ENCODE data around the gene MBNL1. TPM values are rescaled to one million over a fixed set of nuclear protein-coding genes. Genes with fewer than 3 reads are reported as not detected.

MBNL1 gene
- total and polyA plus RNA-seq, 3 donors from 2014 or later, result 36.5 to 167 (median 145) TPM

DNA sequence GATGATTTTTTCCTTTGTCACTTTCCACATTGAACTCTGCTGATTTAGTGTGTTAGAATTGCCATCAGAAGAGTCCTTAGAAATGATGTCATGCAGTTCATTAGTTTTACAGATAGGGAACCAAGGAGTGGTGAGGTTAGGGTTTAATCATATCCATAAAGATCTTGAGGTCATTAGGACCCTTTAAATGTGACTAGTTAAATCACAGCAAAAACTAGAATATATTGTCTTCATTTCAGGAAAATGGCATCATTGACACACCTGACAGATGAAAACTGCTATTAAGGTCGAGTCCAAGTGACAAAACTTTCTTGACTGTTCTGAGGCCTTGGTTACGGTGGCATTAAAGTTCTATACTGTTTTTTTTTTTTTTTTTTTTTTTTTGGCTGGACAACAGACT, 50.5 kb downstream of the MBNL1 start:
- H3K27ac ChIP-seq, result no peak overlapping the region
- no peak for DNase-seq
- H3K36me3 ChIP-seq (ENCODE audit: low read depth, missing control alignments), result no peaks in the 10 kb centered on the region
- no peak overlapping the region for H3K4me3 ChIP-seq
- 84 to 95% methylated on average over 2 of the region's 2 CpGs for WGBS, 2 donors
- TF ChIP-seq, protein P1, sequence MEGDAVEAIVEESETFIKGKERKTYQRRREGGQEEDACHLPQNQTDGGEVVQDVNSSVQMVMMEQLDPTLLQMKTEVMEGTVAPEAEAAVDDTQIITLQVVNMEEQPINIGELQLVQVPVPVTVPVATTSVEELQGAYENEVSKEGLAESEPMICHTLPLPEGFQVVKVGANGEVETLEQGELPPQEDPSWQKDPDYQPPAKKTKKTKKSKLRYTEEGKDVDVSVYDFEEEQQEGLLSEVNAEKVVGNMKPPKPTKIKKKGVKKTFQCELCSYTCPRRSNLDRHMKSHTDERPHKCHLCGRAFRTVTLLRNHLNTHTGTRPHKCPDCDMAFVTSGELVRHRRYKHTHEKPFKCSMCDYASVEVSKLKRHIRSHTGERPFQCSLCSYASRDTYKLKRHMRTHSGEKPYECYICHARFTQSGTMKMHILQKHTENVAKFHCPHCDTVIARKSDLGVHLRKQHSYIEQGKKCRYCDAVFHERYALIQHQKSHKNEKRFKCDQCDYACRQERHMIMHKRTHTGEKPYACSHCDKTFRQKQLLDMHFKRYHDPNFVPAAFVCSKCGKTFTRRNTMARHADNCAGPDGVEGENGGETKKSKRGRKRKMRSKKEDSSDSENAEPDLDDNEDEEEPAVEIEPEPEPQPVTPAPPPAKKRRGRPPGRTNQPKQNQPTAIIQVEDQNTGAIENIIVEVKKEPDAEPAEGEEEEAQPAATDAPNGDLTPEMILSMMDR (IDR thresholded peaks at IDR 0.05), result no peak
- no peak for TF ChIP-seq POLR2A (IDR thresholded peaks at IDR 0.05)
- no peaks in the 10 kb centered on the region for H3K9me3 ChIP-seq
- H3K27me3 ChIP-seq, result no peaks in the 10 kb centered on the region
- intact Hi-C loops (cut with DNase I; ENCODE audit: low total_unique reads), result no loop called here
- peaks cover 34% of the 10 kb centered on the region for H3K4me1 ChIP-seq

DNA sequence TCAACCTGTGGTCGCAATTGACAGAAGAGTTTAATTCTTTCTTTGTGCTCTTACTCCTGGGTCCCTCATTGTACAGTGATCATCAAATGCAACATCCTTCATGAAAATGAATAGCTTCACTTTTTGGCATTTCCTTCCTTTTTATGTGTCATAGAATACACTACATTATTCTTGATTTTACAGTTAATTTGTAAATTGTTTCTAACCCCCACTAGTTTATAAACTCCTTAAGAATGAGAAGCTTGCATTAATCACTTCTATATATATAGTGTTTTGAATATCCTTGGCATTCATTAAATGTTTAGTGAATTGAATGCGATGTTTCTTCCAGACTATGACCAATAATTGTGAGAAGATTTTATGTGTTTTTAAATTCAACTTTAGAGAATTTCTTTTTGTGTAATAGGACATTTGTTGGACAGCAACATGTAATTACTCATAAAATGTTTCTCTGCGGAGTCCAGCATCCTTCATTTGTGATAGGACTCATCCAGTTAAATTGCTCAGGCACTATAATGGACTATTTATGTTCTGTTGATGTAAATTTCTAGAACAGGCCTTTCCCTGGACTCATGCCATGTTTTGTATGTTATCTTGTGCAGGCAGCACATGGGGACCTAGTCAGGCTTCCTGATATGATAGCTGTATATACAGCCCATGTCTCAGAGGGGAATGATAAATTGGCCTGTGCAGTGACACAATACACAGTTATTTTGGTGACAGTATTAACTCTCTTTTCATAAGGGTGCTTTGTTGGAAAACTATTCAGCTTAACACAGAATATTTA, 51.3 kb downstream of the MBNL1 start:
- Histone ChIP-seq H3K9me3 (no peaks in the 10 kb centered on the region), H3K4me1 (peaks cover 34% of the 10 kb centered on the region), H3K27ac (no peak overlapping the region), H3K4me3 (no peak overlapping the region), H3K36me3 (ENCODE audit: low read depth, missing control alignments) (no peaks in the 10 kb centered on the region), H3K27me3 (no peaks in the 10 kb centered on the region)
- DNase-seq, result no peak
- TF ChIP-seq POLR2A (IDR thresholded peaks at IDR 0.05), result no peak
- TF ChIP-seq, protein P1 (IDR thresholded peaks at IDR 0.05), result no peak
- WGBS, 2 donors, result 77 to 83% methylated on average over 3 of the region's 3 CpGs
- intact Hi-C loops (cut with DNase I; ENCODE audit: low total_unique reads), result no loop called here

DNA sequence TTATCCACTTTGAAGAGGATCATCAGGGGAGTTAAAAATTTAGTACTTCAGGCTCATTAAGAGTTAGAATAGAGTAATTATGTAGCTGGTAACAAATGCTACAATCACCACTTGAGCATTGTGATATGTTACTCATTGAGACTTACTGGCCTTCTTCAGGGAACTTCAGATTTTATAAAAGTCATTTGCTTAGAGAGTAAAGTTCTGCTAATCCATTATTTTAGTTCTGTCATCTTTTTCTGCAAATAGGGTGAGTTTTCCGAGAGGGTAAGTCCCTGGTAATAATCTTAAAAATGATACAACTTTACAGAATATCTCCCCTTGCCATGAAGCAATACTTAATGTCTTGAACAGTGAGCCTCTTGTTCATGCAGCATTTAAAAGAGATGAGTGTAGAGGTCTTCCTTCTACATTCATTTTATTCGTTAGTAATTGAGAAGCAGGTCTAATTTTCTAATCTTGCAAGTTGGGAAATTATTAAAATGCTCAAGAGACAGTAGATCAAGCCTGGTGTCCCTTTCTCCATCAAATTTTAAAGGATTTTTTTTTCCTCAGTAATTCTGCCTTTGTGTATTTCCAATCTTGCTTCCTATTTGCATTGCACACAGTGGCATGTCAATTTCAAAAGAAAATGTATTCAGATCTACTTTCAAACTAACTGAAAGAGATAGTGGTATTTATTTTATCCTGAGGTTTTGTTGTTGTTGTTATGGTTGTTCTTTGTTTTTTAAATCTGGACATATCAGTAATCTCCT, 52.6 kb downstream of the MBNL1 start:
- TF ChIP-seq POLR2A (IDR thresholded peaks at IDR 0.05), result no peak
- TF ChIP-seq, protein P1 (IDR thresholded peaks at IDR 0.05), result no peak
- WGBS, 2 donors, result 52 to 65% methylated on average over 2 of the region's 2 CpGs
- no peak for DNase-seq
- H3K9me3 ChIP-seq, result no peaks in the 10 kb centered on the region
- no peaks in the 10 kb centered on the region for H3K36me3 ChIP-seq (ENCODE audit: low read depth, missing control alignments)
- H3K27me3 ChIP-seq, result no peaks in the 10 kb centered on the region
- H3K4me1 ChIP-seq, result peaks cover 28% of the 10 kb centered on the region
- H3K27ac ChIP-seq, result peak overlapping the region in 1 of 2 donors; percentile 22
- H3K4me3 ChIP-seq, result no peak overlapping the region
- intact Hi-C loops (cut with DNase I; ENCODE audit: low total_unique reads), result no loop called here

DNA sequence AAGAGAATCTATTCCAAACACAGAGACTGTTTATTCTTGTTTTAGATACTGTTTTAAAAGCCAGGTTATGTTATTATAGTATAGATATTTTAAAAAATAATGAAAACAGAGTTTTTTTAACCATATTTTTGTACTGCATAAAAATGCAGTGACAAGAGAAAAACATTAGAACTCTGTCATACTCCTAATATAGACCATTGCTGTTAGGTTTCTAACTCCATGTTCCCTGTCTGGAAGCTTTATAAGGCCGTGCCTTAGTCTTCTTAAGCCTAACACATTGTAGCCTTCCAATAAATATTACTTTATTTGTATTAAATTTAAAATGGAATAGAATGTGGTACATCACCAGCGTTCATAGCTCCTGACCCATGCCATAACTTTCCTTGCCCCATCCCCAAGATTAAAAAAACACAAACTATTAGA, 53.2 kb downstream of the MBNL1 start:
- DNase-seq, result no peak
- Histone ChIP-seq H3K36me3 (ENCODE audit: low read depth, missing control alignments) (no peaks in the 10 kb centered on the region), H3K27me3 (no peaks in the 10 kb centered on the region), H3K4me1 (peaks cover 28% of the 10 kb centered on the region), H3K9me3 (no peaks in the 10 kb centered on the region), H3K27ac (no peak overlapping the region), H3K4me3 (no peak overlapping the region)
- intact Hi-C loops (cut with DNase I; ENCODE audit: low total_unique reads), result no loop called here
- 65 to 85% methylated on average over 2 of the region's 2 CpGs for WGBS, 2 donors
- no peak for TF ChIP-seq POLR2A (IDR thresholded peaks at IDR 0.05)
- TF ChIP-seq, protein P1 (IDR thresholded peaks at IDR 0.05), result no peak

Data from testis (tissue), 3 donors.